Stimulated activated CD4-positive, alpha-beta T cell treated with anti-CD3 and anti-CD28 coated beads, Interleukin-2, amount 100 ng/mL, for 24 hours (primary cell): ENCODE results near the gene KLHL41.
"Not testable (repeated sequence)": the region's sequence is repeated elsewhere in the genome, so short reads cannot be mapped to it uniquely, and the experiment has no call there.

Experiments
- DNase-seq, 2 donors: peaks; one replicate each; pipeline ENCODE4 v3.0.0-alpha.2; 2020

KLHL41 gene

GRCh38 chr2:169573974-169574299 is 64.4 kb downstream of the KLHL41 start:
- no peak for DNase-seq

GRCh38 chr2:169574539-169574938 is 65.0 kb downstream of the KLHL41 start:
- DNase-seq = not testable (repeated sequence)

GRCh38 chr2:169575264-169575663 is 65.8 kb downstream of the KLHL41 start:
- DNase-seq = not testable (repeated sequence)
